VCaP (cell line): ENCODE results near the gene RNF151.

ENCODE experiments used
- H3K27ac ChIP-seq: fragments of 450-650 bp; 2 replicates; pipeline ENCODE4 v1.5.1; 2017
- CTCF ChIP-seq: fragments of 450-650 bp; conservative IDR thresholded peaks from 2 replicates; pipeline ENCODE4 v1.5.1; 2017; ENCODE audit warnings: mild to moderate bottlenecking, moderate library complexity

Gene RNF151

GRCh38 chr16:1941162-1942046 is 25.3 kb upstream of the RNF151 start:
- H3K27ac ChIP-seq = no peak overlapping the region
- TF ChIP-seq CTCF = no peak

- H3K27ac ChIP-seq = peak overlapping the region; percentile 65; the same call in 1 of the 2 replicates
- TF ChIP-seq CTCF = no peak
Observed at GRCh38 chr16:1942047-1942809, 24.4 kb upstream of the RNF151 start.

- TF ChIP-seq CTCF = no peak
- peak within 1 kb of the TSS; percentile 65 for H3K27ac ChIP-seq
Observed at GRCh38 chr16:1942810-1943726, 23.6 kb upstream of the RNF151 start, which contains the start of gene MSRB1. Gene MSRB1 (minus strand): TSS chr16:1943199. CDS start chr16:1943156, 43 bp downstream.

GRCh38 chr16:1944612-1945199 is 21.9 kb upstream of the RNF151 start:
- no peak for TF ChIP-seq CTCF
- H3K27ac ChIP-seq = no peak overlapping the region

- no peak overlapping the region for H3K27ac ChIP-seq
- no peak for TF ChIP-seq CTCF
Observed at GRCh38 chr16:1945559-1946391, 20.9 kb upstream of the RNF151 start.
